Measurements from ENCODE around the gene FOLR2.

FOLR2 gene

DNA sequence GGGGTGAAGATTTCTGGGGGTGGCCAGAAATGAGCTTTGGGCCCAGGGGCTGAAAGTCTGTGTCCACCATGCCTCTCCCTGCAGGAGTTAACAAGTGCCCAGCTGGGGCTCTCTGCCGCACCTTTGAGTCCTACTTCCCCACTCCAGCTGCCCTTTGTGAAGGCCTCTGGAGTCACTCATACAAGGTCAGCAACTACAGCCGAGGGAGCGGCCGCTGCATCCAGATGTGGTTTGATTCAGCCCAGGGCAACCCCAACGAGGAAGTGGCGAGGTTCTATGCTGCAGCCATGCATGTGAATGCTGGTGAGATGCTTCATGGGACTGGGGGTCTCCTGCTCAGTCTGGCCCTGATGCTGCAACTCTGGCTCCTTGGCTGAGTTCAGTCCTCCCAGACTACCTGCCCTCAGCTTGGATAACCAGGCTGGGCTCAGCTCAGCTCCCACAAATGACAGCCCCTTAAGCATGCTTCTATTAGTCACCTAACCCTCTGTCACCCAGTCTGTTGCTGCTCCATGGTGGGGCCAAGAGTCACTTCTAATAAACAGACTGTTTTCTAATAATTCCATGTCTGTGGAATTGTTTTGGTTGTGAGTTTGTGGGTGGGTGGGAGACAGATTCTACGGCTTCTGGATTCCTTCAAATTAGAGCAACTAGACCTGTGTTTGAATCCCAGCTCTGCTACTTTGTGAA is 4.9 kb downstream of the FOLR2 start:
- no peaks in the 10 kb centered on the region for H3K9me3 ChIP-seq (replicated peaks; ENCODE audit: insufficient read depth, low read length)
- no peak overlapping the region for H3K4me2 ChIP-seq (ENCODE audit: low read depth, low read length)
- H3K27ac ChIP-seq (ENCODE audit: low read length) = no peak overlapping the region
- no peaks in the 10 kb centered on the region for H3K36me3 ChIP-seq (replicated peaks; ENCODE audit: insufficient read depth, low read length)
- H3K9me2 ChIP-seq (replicated peaks; ENCODE audit: insufficient read depth, low read length) = no peaks in the 10 kb centered on the region
- H3F3A ChIP-seq (ENCODE audit: insufficient read depth, low read length) = peaks cover 11% of the 10 kb centered on the region; the same call in 1 of the 2 replicates
- no peaks in the 10 kb centered on the region for H3K27me3 ChIP-seq (replicated peaks; ENCODE audit: insufficient read depth, low read length)
- no peak overlapping the region for H2AFZ ChIP-seq (ENCODE audit: low read length)
- no peak for DNase-seq
- peaks cover 16% of the 10 kb centered on the region for H3K4me1 ChIP-seq (ENCODE audit: low read length)
- H3K4me3 ChIP-seq (ENCODE audit: low read length) = no peak overlapping the region
- TF ChIP-seq EZH2phosphoT487 (IDR thresholded peaks at IDR 0.05; ENCODE audit: low read length) = no peak
- TF ChIP-seq, protein P1, sequence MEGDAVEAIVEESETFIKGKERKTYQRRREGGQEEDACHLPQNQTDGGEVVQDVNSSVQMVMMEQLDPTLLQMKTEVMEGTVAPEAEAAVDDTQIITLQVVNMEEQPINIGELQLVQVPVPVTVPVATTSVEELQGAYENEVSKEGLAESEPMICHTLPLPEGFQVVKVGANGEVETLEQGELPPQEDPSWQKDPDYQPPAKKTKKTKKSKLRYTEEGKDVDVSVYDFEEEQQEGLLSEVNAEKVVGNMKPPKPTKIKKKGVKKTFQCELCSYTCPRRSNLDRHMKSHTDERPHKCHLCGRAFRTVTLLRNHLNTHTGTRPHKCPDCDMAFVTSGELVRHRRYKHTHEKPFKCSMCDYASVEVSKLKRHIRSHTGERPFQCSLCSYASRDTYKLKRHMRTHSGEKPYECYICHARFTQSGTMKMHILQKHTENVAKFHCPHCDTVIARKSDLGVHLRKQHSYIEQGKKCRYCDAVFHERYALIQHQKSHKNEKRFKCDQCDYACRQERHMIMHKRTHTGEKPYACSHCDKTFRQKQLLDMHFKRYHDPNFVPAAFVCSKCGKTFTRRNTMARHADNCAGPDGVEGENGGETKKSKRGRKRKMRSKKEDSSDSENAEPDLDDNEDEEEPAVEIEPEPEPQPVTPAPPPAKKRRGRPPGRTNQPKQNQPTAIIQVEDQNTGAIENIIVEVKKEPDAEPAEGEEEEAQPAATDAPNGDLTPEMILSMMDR (IDR thresholded peaks at IDR 0.05; ENCODE audit: low read length) = no peak
- TF ChIP-seq EZH2 (optimal IDR thresholded peaks at IDR 0.05; ENCODE audit: low read depth, low read length) = no peak
- H3K9ac ChIP-seq (ENCODE audit: low read length) = no peak overlapping the region
- H4K20me1 ChIP-seq (ENCODE audit: insufficient read depth, low read length) = no peaks in the 10 kb centered on the region
- H3K79me2 ChIP-seq (ENCODE audit: low read length) = peaks cover 22% of the 10 kb centered on the region

DNA sequence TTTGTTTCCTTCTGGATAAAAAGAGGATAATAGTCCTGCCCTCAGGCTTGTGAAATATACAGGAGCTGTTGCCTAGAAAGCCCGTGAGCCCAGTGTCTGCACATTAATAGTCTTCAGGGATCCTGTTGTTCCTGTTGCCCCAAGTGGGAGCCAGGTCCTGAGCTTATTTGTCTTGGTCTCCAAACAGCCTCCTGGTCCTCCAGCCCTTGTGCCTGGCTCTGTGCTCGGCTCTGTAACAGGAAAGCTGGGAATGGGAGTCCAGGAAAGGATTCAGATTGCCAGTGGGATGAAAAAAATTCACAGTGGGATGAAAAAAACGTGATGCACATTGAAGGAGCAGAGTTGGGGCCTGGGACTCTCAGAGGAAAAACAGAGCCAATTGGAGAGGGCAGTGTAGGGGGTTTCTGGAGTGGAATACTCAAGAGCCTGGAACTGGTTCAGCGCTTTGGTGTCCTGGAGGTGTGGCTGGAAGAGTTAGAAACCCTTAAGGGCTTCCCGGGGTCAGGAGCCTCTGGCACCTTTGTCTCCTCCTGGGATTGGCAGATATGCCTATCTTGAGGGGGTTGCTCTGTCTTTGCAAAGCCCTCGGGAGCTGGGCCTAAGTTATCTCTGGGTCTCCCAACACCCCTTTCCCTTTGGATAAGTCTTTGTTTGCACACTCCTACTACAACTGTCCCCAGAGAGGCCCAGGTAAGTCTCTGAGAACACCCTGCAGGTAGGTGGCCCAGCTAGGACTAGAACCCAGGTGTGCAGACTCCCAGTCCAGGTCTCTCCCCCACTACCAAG is 5.7 kb downstream of the FOLR2 start:
- H3K9ac ChIP-seq (ENCODE audit: low read length) = peak overlapping the region; percentile 92; the same call in 1 of the 2 replicates
- H3K9me3 ChIP-seq (replicated peaks; ENCODE audit: insufficient read depth, low read length) = no peaks in the 10 kb centered on the region
- H3K36me3 ChIP-seq (replicated peaks; ENCODE audit: insufficient read depth, low read length) = no peaks in the 10 kb centered on the region
- peaks cover 11% of the 10 kb centered on the region; the same call in 1 of the 2 replicates for H3F3A ChIP-seq (ENCODE audit: insufficient read depth, low read length)
- H4K20me1 ChIP-seq (ENCODE audit: insufficient read depth, low read length) = no peaks in the 10 kb centered on the region
- no peak for DNase-seq
- peaks cover 16% of the 10 kb centered on the region for H3K4me1 ChIP-seq (ENCODE audit: low read length)
- H3K27ac ChIP-seq (ENCODE audit: low read length) = peak overlapping the region; percentile 95; the same call in 1 of the 2 replicates
- H3K4me3 ChIP-seq (ENCODE audit: low read length) = peak overlapping the region; percentile 99
- H3K27me3 ChIP-seq (replicated peaks; ENCODE audit: insufficient read depth, low read length) = no peaks in the 10 kb centered on the region
- peaks cover 28% of the 10 kb centered on the region for H3K79me2 ChIP-seq (ENCODE audit: low read length)
- H3K4me2 ChIP-seq (ENCODE audit: low read depth, low read length) = peak overlapping the region; percentile 85
- no peaks in the 10 kb centered on the region for H3K9me2 ChIP-seq (replicated peaks; ENCODE audit: insufficient read depth, low read length)
- H2AFZ ChIP-seq (ENCODE audit: low read length) = peak overlapping the region; percentile 68
- TF ChIP-seq EZH2phosphoT487 (IDR thresholded peaks at IDR 0.05; ENCODE audit: low read length) (no peak), EZH2 (optimal IDR thresholded peaks at IDR 0.05; ENCODE audit: low read depth, low read length) (no peak)
- TF ChIP-seq, protein P1 (IDR thresholded peaks at IDR 0.05; ENCODE audit: low read length) = no peak

DNA sequence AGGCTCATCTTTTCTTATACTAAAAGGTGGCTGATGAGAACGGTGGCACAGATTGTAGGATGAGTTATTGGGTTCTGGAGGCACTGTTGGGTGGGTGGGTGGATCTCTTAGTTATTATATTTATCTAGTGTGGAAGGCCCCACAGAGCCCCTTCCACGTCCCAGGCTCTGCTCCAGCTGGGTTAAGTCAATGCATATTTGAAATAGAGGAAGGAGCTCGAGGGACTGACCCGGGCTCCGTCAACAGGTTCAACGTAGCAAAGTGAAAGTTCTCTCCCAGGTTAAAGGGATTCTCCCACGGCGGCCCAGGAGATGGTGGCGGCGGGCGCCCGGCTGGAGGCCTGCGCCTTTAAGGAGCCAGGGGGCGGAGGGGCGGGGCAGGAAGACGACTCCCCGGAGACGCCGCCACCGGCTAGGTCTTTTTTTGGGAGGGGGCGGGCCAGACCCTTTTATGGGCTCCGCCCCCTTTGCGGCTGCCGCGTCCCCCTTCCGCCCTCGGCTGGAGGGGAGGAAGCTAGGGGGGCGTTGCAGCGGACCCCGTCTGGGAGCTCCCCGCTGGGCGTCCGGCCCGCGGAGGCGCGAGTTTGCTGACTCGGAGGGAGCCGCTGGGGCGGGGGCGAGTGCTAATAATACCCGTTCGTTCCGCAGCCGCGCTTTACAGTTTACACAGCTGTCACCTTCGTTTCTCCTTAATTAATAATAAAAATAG is 6.5 kb downstream of the FOLR2 start:
- Histone ChIP-seq H3K27ac (ENCODE audit: low read length) (peak overlapping the region; percentile 95), H3K9me2 (replicated peaks; ENCODE audit: insufficient read depth, low read length) (no peaks in the 10 kb centered on the region), H3K27me3 (replicated peaks; ENCODE audit: insufficient read depth, low read length) (no peaks in the 10 kb centered on the region), H3K9ac (ENCODE audit: low read length) (peak overlapping the region; percentile 92), H2AFZ (ENCODE audit: low read length) (peak overlapping the region; percentile 68), H3K79me2 (ENCODE audit: low read length) (peaks cover 28% of the 10 kb centered on the region), H3K4me2 (ENCODE audit: low read depth, low read length) (peak overlapping the region; percentile 85), H3F3A (ENCODE audit: insufficient read depth, low read length) (peaks cover 11% of the 10 kb centered on the region; the same call in 1 of the 2 replicates), H3K36me3 (replicated peaks; ENCODE audit: insufficient read depth, low read length) (no peaks in the 10 kb centered on the region), H3K4me1 (ENCODE audit: low read length) (peaks cover 11% of the 10 kb centered on the region), H3K4me3 (ENCODE audit: low read length) (peak overlapping the region; percentile 99), H3K9me3 (replicated peaks; ENCODE audit: insufficient read depth, low read length) (no peaks in the 10 kb centered on the region), H4K20me1 (ENCODE audit: insufficient read depth, low read length) (no peaks in the 10 kb centered on the region)
- DNase-seq = peak; percentile 94
- TF ChIP-seq EZH2phosphoT487 (IDR thresholded peaks at IDR 0.05; ENCODE audit: low read length) = no peak
- no peak for TF ChIP-seq EZH2 (optimal IDR thresholded peaks at IDR 0.05; ENCODE audit: low read depth, low read length)
- TF ChIP-seq, protein P1 (IDR thresholded peaks at IDR 0.05; ENCODE audit: low read length) = no peak

Data from MM.1S (cell line).